ENCODE measurements around the gene DNAJC1.
A peak's percentile ranks its signal among the peaks of the same experiment; 100 is the strongest.

DNAJC1 gene

GRCh38 chr10:21926358-21926925 lies 77.1 kb downstream of the DNAJC1 start:
- no peak for DNase-seq (ENCODE audit: insufficient read length, low spot score)
- peak; percentile 41 for FAIRE-seq
- no peak for TF ChIP-seq POLR2A (IDR thresholded peaks at IDR 0.05; ENCODE audit: low read depth, low read length)

GRCh38 chr10:21925851-21926250 lies 77.7 kb downstream of the DNAJC1 start:
- DNase-seq (ENCODE audit: insufficient read length, low spot score): no peak
- FAIRE-seq: no peak
- TF ChIP-seq POLR2A (IDR thresholded peaks at IDR 0.05; ENCODE audit: low read depth, low read length): no peak

- DNase-seq (ENCODE audit: insufficient read length, low spot score) (no peak), FAIRE-seq (peak; percentile 52)
- no peak for TF ChIP-seq POLR2A (IDR thresholded peaks at IDR 0.05; ENCODE audit: low read depth, low read length)
Observed at GRCh38 chr10:21924511-21924910, 79.0 kb downstream of the DNAJC1 start.

- no peak for DNase-seq (ENCODE audit: insufficient read length, low spot score)
- TF ChIP-seq POLR2A (IDR thresholded peaks at IDR 0.05; ENCODE audit: low read depth, low read length): no peak
- FAIRE-seq: no peak
Observed at GRCh38 chr10:21920633-21921032, 82.9 kb downstream of the DNAJC1 start.

- DNase-seq (ENCODE audit: insufficient read length, low spot score) (no peak), FAIRE-seq (no peak)
- TF ChIP-seq POLR2A (IDR thresholded peaks at IDR 0.05; ENCODE audit: low read depth, low read length): no peak
Observed at GRCh38 chr10:21919906-21920305, 83.6 kb downstream of the DNAJC1 start.

GRCh38 chr10:21919117-21919516 lies 84.4 kb downstream of the DNAJC1 start:
- no peak for TF ChIP-seq POLR2A (IDR thresholded peaks at IDR 0.05; ENCODE audit: low read depth, low read length)
- FAIRE-seq (peak; percentile 50), DNase-seq (ENCODE audit: insufficient read length, low spot score) (no peak)

GRCh38 chr10:21912625-21913024 lies 90.9 kb downstream of the DNAJC1 start:
- TF ChIP-seq POLR2A (IDR thresholded peaks at IDR 0.05; ENCODE audit: low read depth, low read length): no peak
- FAIRE-seq: no peak
- no peak for DNase-seq (ENCODE audit: insufficient read length, low spot score)

GRCh38 chr10:21910798-21911197 lies 92.7 kb downstream of the DNAJC1 start:
- TF ChIP-seq POLR2A (IDR thresholded peaks at IDR 0.05; ENCODE audit: low read depth, low read length): no peak
- no peak for FAIRE-seq

GRCh38 chr10:21907436-21907835 lies 96.1 kb downstream of the DNAJC1 start:
- TF ChIP-seq POLR2A (IDR thresholded peaks at IDR 0.05; ENCODE audit: low read depth, low read length): no peak
- FAIRE-seq (no peak), DNase-seq (ENCODE audit: insufficient read length, low spot score) (no peak)

More at GRCh38 chr10:21910798-21911197, 92.7 kb downstream of the DNAJC1 start:
- no peak for DNase-seq (ENCODE audit: insufficient read length, low spot score)

- no peak for TF ChIP-seq POLR2A (IDR thresholded peaks at IDR 0.05; ENCODE audit: low read depth, low read length)
- FAIRE-seq: no peak
- DNase-seq (ENCODE audit: insufficient read length, low spot score): no peak
Observed at GRCh38 chr10:21904930-21905329, 98.6 kb downstream of the DNAJC1 start.

GRCh38 chr10:21899736-21900135 lies 103.8 kb downstream of the DNAJC1 start:
- TF ChIP-seq POLR2A (IDR thresholded peaks at IDR 0.05; ENCODE audit: low read depth, low read length): no peak
- no peak for FAIRE-seq

GRCh38 chr10:21895932-21896331 lies 107.6 kb downstream of the DNAJC1 start:
- no peak for FAIRE-seq
- DNase-seq (ENCODE audit: insufficient read length, low spot score): no peak
- no peak for TF ChIP-seq POLR2A (IDR thresholded peaks at IDR 0.05; ENCODE audit: low read depth, low read length)

More at GRCh38 chr10:21899736-21900135, 103.8 kb downstream of the DNAJC1 start:
- DNase-seq (ENCODE audit: insufficient read length, low spot score): no peak

GRCh38 chr10:21894648-21895342 lies 108.7 kb downstream of the DNAJC1 start:
- no peak for DNase-seq (ENCODE audit: insufficient read length, low spot score)
- no peak for TF ChIP-seq POLR2A (IDR thresholded peaks at IDR 0.05; ENCODE audit: low read depth, low read length)
- FAIRE-seq: no peak

- DNase-seq (ENCODE audit: insufficient read length, low spot score) (no peak), FAIRE-seq (no peak)
- no peak for TF ChIP-seq POLR2A (IDR thresholded peaks at IDR 0.05; ENCODE audit: low read depth, low read length)
Observed at GRCh38 chr10:21891439-21891838, 112.1 kb downstream of the DNAJC1 start.

Measured in H54 (cell line).